Vagina (tissue), 2 donors: ENCODE data around the gene ANKRD52. TPM values are rescaled to one million over a fixed set of nuclear protein-coding genes. Genes with fewer than 3 reads are reported as not detected.
A peak's percentile ranks its signal among the peaks of the same experiment; 100 is the strongest.

Experiments
- DNase-seq, 2 donors: peaks; one replicate each; pipeline ENCODE4 v3.0.0-alpha.2; 2017; ENCODE audit errors: extremely low spot score in 2 of 2
- H3K27ac ChIP-seq: fragments of 200-600 bp; sonication (generic); one replicate; pipeline ENCODE4 v1.5.1; 2019
- H3K27me3 ChIP-seq: fragments of 200-600 bp; sonication (generic); one replicate; pipeline ENCODE4 v1.5.1; 2019
- H3K36me3 ChIP-seq, 2 donors: fragments of 200-600 bp; sonication (generic); one replicate each; pipeline ENCODE4 v1.5.1; 2017 to 2019
- H3K4me1 ChIP-seq: fragments of 200-600 bp; sonication (generic); one replicate; pipeline ENCODE4 v1.5.1; 2019
- H3K4me3 ChIP-seq, 2 donors: fragments of 200-600 bp; sonication (generic); 1 replicate in 1 of 2; 2 replicates in 1 of 2; pipeline ENCODE4 v1.5.1; 2016 to 2019
- H3K9me3 ChIP-seq: fragments of 200-600 bp; sonication (generic); one replicate; pipeline ENCODE4 v1.5.1; 2019
- CTCF ChIP-seq, 3 experiments: fragments of 450-650 bp in 2 of 3; fragments of 200-600 bp in 1 of 3; sonication (generic) in 1 of 3; IDR thresholded peaks; one replicate each; pipeline ENCODE4 v1.5.1; 2017 to 2019; ENCODE audit warnings: antibody characterized with exemption in 3 of 3, mild to moderate bottlenecking in 2 of 3, moderate library complexity in 2 of 3
- POLR2A ChIP-seq, 2 donors: fragments of 450-650 bp; IDR thresholded peaks; one replicate each; pipeline ENCODE4 v1.6.1; 2017; ENCODE audit warnings: antibody characterized with exemption in 2 of 2, mild to moderate bottlenecking in 2 of 2, moderate library complexity in 2 of 2
- POLR2AphosphoS5 ChIP-seq, 2 donors: sonication (generic); formaldehyde crosslinking; IDR thresholded peaks; one replicate each; pipeline ENCODE4 v1.9.0; 2017; ENCODE audit warnings: antibody characterized with exemption in 2 of 2, mild to moderate bottlenecking in 2 of 2, low read depth in 1 of 2; ENCODE audit not compliant: insufficient read depth in 1 of 2
- intact Hi-C: fragments of 100-400 bp; cut with DNase I; formaldehyde crosslinking; loops from one replicate; pipeline ENCODE4 v1.15.1; 2023
- total RNA-seq: library from RNA; depleted of rRNA; stranded (reverse); fragments of >200 nt; gene quantifications from one replicate; pipeline ENCODE4 v1.2.3, GENCODE V29; 2016

Gene ANKRD52
- total RNA-seq, 1 donor from 2014 or later: 22.6 TPM

- no peak for TF ChIP-seq POLR2AphosphoS5 (IDR thresholded peaks at IDR 0.05; ENCODE audit: insufficient read depth in 1 of 2, low read depth in 1 of 2)
- TF ChIP-seq POLR2A (IDR thresholded peaks at IDR 0.05): no peak
- TF ChIP-seq CTCF (IDR thresholded peaks at IDR 0.05): no peak
- H3K27me3 ChIP-seq: no peaks in the 10 kb centered on the region
- intact Hi-C loops: loop anchor here (10.0 kb wide), 1 partner anchor 96 kb away; the partner anchor contains the start of gene ESYT1
- H3K9me3 ChIP-seq: no peaks in the 10 kb centered on the region
- H3K4me3 ChIP-seq: peak overlapping the region; percentile 74 to 78
- peaks cover 0 to 7% of the 10 kb centered on the region in 2 donors for H3K36me3 ChIP-seq
- no peak for DNase-seq
- H3K4me1 ChIP-seq: peaks cover 59% of the 10 kb centered on the region
- peak overlapping the region; percentile 95 for H3K27ac ChIP-seq
Observed at GRCh38 chr12:56220611-56221231, 37.5 kb downstream of the ANKRD52 start.

GRCh38 chr12:56219840-56220239 is 38.3 kb downstream of the ANKRD52 start:
- no peak for DNase-seq
- peak overlapping the region; percentile 14 for H3K27ac ChIP-seq
- peaks cover 56% of the 10 kb centered on the region for H3K4me1 ChIP-seq
- H3K4me3 ChIP-seq: no peak overlapping the region
- TF ChIP-seq POLR2A (IDR thresholded peaks at IDR 0.05): no peak
- H3K36me3 ChIP-seq: peaks cover 3 to 16% of the 10 kb centered on the region in 2 donors
- H3K27me3 ChIP-seq: no peaks in the 10 kb centered on the region
- intact Hi-C loops: loop anchor here (10.0 kb wide), 1 partner anchor 95 kb away; the partner anchor contains the start of gene ESYT1
- no peaks in the 10 kb centered on the region for H3K9me3 ChIP-seq

DNA sequence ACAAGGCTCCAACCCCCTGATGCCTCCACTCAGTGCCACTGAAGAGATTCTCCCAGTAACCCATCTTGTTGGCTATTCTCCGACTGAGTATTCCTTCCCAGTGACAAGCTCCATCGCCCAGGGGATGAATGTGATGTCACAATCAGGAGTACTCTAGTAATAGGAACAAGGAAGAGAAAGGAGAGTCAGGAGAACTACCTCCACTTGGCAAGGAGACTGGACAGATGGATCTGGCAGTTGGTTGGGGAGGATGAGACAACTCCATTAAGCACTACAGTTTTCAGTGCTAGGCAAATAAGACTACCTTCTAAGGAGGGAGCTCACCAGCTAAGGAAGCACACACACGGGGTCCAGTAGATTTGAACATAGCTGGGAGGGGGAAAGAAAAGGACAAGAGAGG is 41.7 kb downstream of the ANKRD52 start:
- Histone ChIP-seq H3K9me3 (no peaks in the 10 kb centered on the region), H3K4me1 (peaks cover 33% of the 10 kb centered on the region), H3K27ac (no peak overlapping the region), H3K27me3 (no peaks in the 10 kb centered on the region), H3K4me3 (no peak overlapping the region), H3K36me3 (peaks cover 4 to 50% of the 10 kb centered on the region in 2 donors)
- DNase-seq: no peak
- TF ChIP-seq CTCF (IDR thresholded peaks at IDR 0.05) (no peak), POLR2AphosphoS5 (IDR thresholded peaks at IDR 0.05; ENCODE audit: insufficient read depth in 1 of 2, low read depth in 1 of 2) (no peak), POLR2A (IDR thresholded peaks at IDR 0.05) (no peak)
- intact Hi-C loops: no loop called here

GRCh38 chr12:56213878-56214277 is 44.3 kb downstream of the ANKRD52 start:
- Histone ChIP-seq H3K9me3 (no peaks in the 10 kb centered on the region), H3K27ac (no peak overlapping the region), H3K36me3 (peaks cover 4 to 73% of the 10 kb centered on the region in 2 donors), H3K27me3 (no peaks in the 10 kb centered on the region), H3K4me3 (no peak overlapping the region), H3K4me1 (peaks cover 11% of the 10 kb centered on the region)
- intact Hi-C loops: no loop called here
- no peak for DNase-seq
- TF ChIP-seq POLR2AphosphoS5 (IDR thresholded peaks at IDR 0.05; ENCODE audit: insufficient read depth in 1 of 2, low read depth in 1 of 2) (no peak), CTCF (IDR thresholded peaks at IDR 0.05) (no peak), POLR2A (IDR thresholded peaks at IDR 0.05) (no peak)

- no peaks in the 10 kb centered on the region for H3K27me3 ChIP-seq
- H3K36me3 ChIP-seq: peaks cover 4 to 88% of the 10 kb centered on the region in 2 donors
- no peak for DNase-seq
- intact Hi-C loops: no loop called here
- no peak overlapping the region for H3K27ac ChIP-seq
- H3K4me1 ChIP-seq: peaks cover 5% of the 10 kb centered on the region
- no peaks in the 10 kb centered on the region for H3K9me3 ChIP-seq
- no peak for TF ChIP-seq POLR2A (IDR thresholded peaks at IDR 0.05)
- no peak for TF ChIP-seq CTCF (IDR thresholded peaks at IDR 0.05)
- TF ChIP-seq POLR2AphosphoS5 (IDR thresholded peaks at IDR 0.05; ENCODE audit: insufficient read depth in 1 of 2, low read depth in 1 of 2): no peak
- H3K4me3 ChIP-seq: no peak overlapping the region
Observed at GRCh38 chr12:56212361-56212760, 45.8 kb downstream of the ANKRD52 start.
